SW 1271 (cell line): Measurements from ENCODE around the gene RRP7A.
"Not testable (repeated sequence)": the region's sequence is repeated elsewhere in the genome, so short reads cannot be mapped to it uniquely, and the experiment has no call there.

Experiments
- DNase-seq, 2 experiments: peaks; one replicate each; lab custom pipeline; 2025; lab: John Stamatoyannopoulos, UW

The RRP7A gene

DNA sequence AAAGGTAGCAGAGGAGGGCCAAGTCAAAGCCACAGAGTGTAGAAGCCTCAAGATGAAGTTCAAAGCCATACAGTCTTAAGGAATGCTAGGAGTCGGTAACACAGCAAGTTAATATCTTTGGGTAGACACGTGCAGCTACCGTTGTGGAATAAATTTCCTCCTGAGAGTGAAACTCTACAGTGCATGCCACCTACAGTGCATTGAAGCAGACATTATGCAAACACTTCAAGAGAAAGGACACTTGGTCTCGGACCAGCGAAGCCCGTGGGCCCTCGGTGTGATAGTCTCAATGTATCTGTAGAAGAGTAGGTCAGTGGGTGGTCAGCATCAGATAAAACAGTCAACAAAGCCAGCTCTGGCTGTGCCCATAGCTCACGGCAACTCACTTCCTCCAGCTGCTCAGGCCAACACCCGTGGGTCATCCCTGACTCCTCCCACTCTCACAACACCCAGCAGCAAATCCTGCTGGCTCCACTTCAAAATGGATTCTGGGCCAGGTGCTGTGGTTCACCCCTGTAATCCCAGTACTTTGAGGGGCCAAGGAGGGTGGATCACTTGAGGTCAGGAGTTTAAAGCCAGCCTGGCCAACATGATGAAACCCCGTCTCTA is 24.0 kb downstream of the RRP7A start:
- not testable (repeated sequence) for DNase-seq

DNA sequence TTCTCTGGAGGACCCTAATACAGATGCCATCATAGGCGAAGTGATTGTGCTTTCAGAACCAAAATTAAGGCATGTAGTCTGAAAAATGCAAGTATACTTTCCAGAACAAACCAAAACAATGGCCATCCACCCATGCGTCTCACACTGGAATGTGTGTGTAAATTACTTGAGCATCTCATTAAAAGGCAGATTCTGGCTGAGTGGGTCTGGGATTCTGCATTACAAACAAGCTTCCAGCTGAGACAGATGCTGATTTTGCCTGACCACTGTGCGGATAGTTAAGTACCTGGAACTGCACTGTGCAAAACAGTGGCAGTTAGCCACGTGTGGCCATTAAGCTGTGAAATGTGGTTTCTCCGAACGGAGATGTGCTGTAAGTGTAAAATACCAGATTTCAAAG is 26.2 kb downstream of the RRP7A start:
- DNase-seq = no peak

GRCh38 chr22:42492323-42492690 is 27.3 kb downstream of the RRP7A start:
- no peak for DNase-seq

- no peak for DNase-seq
Measured at GRCh38 chr22:42490243-42490832, 29.3 kb downstream of the RRP7A start.

- no peak for DNase-seq
Measured at GRCh38 chr22:42489000-42489399, 30.6 kb downstream of the RRP7A start.

- no peak for DNase-seq
Measured at GRCh38 chr22:42484506-42484905, 35.1 kb downstream of the RRP7A start.

DNA sequence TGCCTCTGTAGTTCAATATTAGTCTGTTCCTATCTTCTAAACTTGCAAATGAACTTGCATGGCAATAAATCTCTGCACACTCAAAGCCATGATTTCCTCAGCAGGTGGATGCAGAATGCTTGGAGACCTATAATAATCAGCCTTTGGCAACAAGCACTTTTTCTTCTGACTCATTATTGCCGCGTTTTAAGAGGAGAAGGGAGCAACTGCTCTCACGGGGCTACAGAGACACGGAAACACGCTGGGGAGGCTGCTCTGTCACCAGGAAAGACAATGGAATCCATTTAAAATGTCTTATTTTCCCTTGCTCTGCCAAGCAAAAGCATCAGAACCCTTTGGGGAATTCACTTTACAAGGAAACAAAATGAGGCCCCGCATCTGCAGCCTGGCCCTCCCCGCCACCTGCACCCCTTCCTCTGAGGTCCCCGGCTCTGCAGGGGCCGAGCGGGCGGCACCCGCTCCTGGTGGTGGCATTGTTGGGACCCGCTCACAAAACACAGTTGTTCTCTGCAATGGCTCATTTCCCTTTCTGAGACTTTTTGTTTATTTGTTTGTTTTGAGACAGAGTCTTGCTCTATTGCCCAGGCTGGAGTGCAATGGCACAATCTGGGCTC is 35.9 kb downstream of the RRP7A start:
- DNase-seq = not testable (repeated sequence)

DNA sequence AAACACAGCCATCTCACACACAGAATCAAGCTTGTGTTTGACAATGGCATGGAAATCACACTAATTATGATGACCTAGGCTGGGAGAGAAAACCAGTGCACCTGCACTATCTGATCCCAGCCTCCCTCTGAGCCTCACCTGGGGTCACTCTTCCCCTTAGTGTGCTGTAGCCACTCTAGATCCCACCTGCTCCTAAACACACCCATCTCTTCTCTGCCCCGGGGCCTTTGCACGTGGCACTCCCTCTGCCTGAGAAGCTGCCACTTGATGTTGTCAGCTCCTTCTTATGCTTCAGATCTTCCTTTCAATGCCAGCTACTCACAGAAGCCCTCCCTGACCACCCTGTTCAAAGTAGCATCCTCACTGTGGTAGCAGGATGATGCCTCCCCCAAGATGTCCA is 44.5 kb downstream of the RRP7A start:
- no peak for DNase-seq

- peak in 1 of 2 experiments; percentile 62 for DNase-seq
Measured at GRCh38 chr22:42473484-42474193, 46.0 kb downstream of the RRP7A start.

GRCh38 chr22:42472671-42473070 is 46.9 kb downstream of the RRP7A start:
- no peak for DNase-seq

DNA sequence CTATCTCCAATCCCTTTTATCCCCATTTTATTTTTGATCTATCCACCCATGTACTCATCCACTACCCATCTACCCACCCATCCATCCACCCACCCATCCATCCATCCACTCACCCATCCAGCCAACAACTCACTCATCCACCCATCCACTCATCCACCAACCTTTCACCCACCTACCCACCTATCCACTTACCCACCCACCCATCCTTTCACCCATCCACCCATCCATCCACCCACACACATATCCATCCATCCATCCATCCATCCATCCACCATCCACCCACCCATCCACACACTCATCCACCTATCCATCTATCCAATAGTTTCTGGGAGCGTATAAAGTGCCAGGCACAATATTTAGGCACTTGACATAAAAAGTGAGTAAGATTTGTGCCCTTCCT is 48.2 kb downstream of the RRP7A start:
- DNase-seq = no peak

- DNase-seq = no peak
Measured at GRCh38 chr22:42470366-42471082, 49.1 kb downstream of the RRP7A start.

DNA sequence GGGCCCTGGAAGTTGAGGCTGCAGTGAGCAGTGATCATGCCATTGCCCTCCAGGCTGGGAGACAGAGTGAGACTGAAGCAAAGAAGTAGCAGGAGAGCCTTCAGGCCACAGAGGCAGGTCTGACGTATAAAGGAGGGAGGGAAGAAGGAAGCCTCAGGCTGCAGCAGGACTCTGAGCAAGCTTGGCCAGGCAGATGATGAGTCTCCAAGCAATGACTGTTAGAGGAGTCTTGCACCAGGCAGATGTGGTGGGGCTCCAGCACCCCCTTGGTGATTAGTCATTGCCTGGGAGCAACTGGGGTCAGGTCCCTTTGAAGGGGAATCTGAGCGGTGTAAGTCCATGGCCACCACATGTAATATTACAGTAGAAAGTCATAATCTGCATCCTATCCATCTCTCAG is 50.8 kb downstream of the RRP7A start:
- no peak for DNase-seq

- no peak for DNase-seq
Measured at GRCh38 chr22:42462016-42462415, 57.6 kb downstream of the RRP7A start.

DNA sequence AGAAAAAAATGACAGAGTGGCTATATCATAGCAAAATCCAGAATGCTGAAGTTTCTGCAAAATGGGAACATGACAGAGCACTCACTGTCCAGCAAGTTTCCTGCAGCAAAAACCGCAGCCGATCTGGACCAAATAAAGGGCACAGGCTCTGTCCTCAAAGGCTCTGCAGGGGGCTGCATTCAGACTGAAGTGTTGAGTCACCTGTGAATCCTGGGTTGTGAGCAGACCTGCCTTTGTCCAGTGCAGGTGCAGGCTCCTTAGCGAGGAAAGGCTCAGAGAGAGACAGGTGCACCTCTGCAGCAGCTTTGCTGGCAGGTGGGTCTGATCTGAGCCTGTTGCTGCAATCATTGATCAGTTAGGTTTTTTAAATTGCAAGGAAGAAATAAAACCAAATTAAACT is 58.1 kb downstream of the RRP7A start:
- DNase-seq = no peak
